Measurements from ENCODE around the gene MYH10.

MYH10 gene

DNA sequence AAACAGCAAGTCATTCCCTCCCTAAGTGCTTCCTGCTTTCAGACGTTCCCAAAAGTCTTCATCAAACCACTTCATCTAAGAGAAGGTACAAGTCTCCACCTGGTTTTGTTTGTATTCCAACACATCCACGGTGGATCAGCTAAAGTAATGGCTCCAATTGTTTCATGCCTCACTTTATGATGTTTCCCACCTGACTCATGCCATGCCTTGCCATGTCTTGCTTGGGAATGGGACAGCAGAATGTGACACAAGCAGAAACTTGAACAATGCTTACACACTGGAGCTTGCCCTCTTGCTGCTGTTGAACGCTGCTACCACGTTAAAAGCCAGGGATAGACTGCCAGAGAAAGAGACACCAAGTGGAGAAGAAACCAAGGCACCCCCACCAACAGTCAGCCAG is 43.8 kb downstream of the MYH10 start:
- TF ChIP-seq, protein P1, sequence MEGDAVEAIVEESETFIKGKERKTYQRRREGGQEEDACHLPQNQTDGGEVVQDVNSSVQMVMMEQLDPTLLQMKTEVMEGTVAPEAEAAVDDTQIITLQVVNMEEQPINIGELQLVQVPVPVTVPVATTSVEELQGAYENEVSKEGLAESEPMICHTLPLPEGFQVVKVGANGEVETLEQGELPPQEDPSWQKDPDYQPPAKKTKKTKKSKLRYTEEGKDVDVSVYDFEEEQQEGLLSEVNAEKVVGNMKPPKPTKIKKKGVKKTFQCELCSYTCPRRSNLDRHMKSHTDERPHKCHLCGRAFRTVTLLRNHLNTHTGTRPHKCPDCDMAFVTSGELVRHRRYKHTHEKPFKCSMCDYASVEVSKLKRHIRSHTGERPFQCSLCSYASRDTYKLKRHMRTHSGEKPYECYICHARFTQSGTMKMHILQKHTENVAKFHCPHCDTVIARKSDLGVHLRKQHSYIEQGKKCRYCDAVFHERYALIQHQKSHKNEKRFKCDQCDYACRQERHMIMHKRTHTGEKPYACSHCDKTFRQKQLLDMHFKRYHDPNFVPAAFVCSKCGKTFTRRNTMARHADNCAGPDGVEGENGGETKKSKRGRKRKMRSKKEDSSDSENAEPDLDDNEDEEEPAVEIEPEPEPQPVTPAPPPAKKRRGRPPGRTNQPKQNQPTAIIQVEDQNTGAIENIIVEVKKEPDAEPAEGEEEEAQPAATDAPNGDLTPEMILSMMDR (IDR thresholded peaks at IDR 0.05; ENCODE audit: borderline replicate concordance, control extremely low read depth, extremely low read depth, insufficient read depth, missing control alignments), result no peak
- DNase-seq (ENCODE audit: low spot score), result no peak
- in situ Hi-C loops (cut with MboI; ENCODE audit: low sequenced_read_pairs, unreplicated experiment), result no loop called here

DNA sequence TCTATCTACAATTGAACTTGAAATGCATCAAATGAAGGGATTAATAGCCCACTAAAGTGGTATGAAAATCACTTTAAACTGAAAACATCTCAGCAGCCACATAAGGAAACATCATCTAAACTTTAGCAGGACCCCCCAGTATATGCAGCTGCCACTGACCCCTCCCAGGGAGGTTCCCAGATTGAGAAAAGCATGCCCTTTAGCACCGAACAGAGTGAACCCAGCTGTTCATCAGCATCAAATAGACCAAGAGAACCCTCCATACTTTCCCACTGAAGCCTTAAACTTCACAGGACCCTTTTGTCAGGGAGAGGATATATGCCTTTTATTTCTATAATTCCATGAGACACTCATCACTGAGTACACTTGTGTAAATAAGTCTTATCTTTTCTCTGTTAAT is 44.6 kb downstream of the MYH10 start:
- in situ Hi-C loops (cut with MboI; ENCODE audit: low sequenced_read_pairs, unreplicated experiment), result no loop called here
- no peak for DNase-seq (ENCODE audit: low spot score)
- TF ChIP-seq, protein P1 (IDR thresholded peaks at IDR 0.05; ENCODE audit: borderline replicate concordance, control extremely low read depth, extremely low read depth, insufficient read depth, missing control alignments), result no peak

DNA sequence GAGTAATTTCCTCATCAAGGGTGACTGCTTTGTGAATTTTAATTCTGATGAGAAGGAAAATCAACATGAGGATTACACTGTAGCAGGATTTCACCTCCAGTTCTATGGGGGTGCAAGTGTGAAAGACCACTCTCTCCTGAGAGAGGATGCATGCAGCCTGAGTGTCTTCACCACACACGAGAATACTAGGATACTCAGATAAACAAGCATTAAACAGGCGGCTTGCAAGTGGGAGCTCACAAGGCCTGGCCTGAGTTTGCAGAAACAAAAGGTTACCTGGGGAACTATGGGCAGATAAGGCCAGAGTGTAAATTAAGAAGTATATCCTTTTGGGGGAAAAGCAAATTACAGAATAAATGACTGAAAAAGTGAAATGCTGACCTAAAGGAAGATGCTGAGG is 46.6 kb downstream of the MYH10 start:
- TF ChIP-seq, protein P1 (IDR thresholded peaks at IDR 0.05; ENCODE audit: borderline replicate concordance, control extremely low read depth, extremely low read depth, insufficient read depth, missing control alignments), result no peak
- in situ Hi-C loops (cut with MboI; ENCODE audit: low sequenced_read_pairs, unreplicated experiment), result no loop called here
- no peak for DNase-seq (ENCODE audit: low spot score)

DNA sequence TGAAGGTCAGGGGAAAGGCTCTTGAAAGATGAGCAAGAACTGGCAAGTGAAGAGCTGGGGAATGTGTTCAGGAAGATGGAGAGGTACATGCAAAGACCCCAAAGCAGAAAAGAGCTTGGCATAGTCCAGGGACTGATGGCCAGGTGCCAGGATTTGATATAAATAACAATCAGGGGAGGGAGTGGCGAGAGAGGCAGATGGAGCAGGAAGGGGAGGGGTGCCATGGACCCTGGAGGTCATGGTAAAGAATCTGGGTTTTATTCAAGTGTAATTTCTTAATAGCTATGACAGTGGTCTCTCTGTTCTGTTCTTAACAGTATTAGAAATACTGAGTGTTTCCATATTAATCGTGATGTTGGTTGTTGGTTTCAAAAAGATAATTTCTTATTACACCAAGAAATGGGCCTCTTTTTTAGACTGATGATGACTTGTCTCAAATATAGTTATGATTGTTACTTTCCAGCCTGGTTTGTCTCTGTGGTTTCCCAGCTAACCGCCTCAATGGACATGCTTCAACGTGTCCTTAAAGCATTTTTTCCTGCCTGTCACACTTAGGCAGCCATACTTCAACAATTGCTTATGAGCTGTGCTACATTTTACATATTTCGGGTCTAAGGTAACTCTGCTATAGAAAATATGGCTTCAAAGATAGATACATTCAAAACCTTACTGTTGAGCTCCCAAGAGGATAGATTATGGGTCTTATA is 49.4 kb downstream of the MYH10 start:
- in situ Hi-C loops (cut with MboI; ENCODE audit: low sequenced_read_pairs, unreplicated experiment), result no loop called here
- peak; percentile 45 for DNase-seq (ENCODE audit: low spot score)
- TF ChIP-seq, protein P1 (IDR thresholded peaks at IDR 0.05; ENCODE audit: borderline replicate concordance, control extremely low read depth, extremely low read depth, insufficient read depth, missing control alignments), result no peak

DNA sequence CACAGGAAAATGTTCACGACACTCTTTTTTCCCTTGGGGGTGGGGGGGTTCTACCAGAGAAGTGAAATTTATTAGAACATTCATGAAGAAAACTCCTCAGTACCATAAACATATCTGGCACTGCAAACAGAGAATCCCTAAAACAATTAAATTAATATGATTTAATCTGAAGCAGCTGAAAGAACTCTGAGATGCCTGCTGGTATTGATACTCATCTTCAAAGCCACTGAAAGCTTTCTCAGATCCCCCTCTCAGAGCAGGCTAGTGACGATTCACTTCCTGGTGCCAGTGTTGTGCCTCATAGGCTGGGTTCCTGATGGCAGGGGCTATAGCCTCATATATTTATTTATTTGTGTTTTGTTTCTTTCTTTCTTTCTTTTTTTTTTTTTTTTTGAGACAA is 52.7 kb downstream of the MYH10 start:
- TF ChIP-seq, protein P1 (IDR thresholded peaks at IDR 0.05; ENCODE audit: borderline replicate concordance, control extremely low read depth, extremely low read depth, insufficient read depth, missing control alignments), result no peak
- no peak for DNase-seq (ENCODE audit: low spot score)
- in situ Hi-C loops (cut with MboI; ENCODE audit: low sequenced_read_pairs, unreplicated experiment), result no loop called here

DNA sequence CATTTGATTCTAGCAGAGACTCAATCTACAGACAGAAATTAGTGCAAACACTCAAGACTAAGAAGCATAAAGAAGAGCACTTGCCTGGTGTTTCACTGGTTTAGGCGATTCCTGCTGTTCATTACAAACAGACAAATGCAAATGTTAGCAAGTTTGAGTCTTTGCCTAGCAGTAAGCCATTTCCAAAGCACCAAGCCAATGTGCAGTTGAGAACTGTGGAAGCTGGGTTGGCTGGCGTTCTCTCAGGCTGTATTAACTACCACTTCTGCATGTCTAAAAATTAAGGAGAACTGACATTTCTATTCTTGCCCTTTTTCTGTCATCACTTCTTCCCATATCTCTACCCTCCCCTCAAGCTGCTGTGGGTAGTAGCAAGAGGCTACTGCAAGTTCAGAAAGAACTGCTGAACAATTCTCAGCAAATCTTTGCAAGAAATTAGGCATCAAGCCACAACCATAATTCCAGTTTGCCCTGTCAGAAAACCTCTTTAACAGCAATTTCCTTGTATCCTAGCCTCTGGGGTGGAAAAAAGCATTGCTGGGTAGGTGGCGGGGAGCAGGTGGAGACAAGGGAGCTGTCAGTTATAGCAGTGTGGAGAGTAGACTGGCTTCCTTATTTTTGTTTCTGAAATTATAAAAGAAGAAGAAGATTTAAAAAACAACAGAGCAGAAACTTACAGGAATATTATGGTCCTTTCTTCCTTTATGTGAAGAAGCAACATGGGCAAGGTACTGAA is 53.8 kb downstream of the MYH10 start:
- in situ Hi-C loops (cut with MboI; ENCODE audit: low sequenced_read_pairs, unreplicated experiment), result no loop called here
- TF ChIP-seq, protein P1 (IDR thresholded peaks at IDR 0.05; ENCODE audit: borderline replicate concordance, control extremely low read depth, extremely low read depth, insufficient read depth, missing control alignments), result no peak
- no peak for DNase-seq (ENCODE audit: low spot score)

Data from GM13976 (cell line).